ENCODE data around the gene ARFRP1. TPM values are rescaled to one million over a fixed set of nuclear protein-coding genes. Genes with fewer than 3 reads are reported as not detected.

ARFRP1 gene
- total RNA-seq, 1 experiment from 2014 or later, result 71.2 TPM

- H3K9me3 ChIP-seq (ENCODE audit: low read length), result no peaks in the 10 kb centered on the region
- H3K36me3 ChIP-seq (ENCODE audit: low read depth, low read length), result peaks cover 22% of the 10 kb centered on the region
- no peaks in the 10 kb centered on the region for H3K9me2 ChIP-seq (replicated peaks; ENCODE audit: low read length)
- peaks cover 13% of the 10 kb centered on the region for H3K79me2 ChIP-seq (ENCODE audit: low read length)
- H4K20me1 ChIP-seq (ENCODE audit: low read length), result no peaks in the 10 kb centered on the region
- H3K27ac ChIP-seq (ENCODE audit: low read length), result peak overlapping the region; percentile 64
- ATAC-seq (no peak), DNase-seq (no peak)
- CTCF ChIA-PET, result interaction anchor here (0.6 to 1.5 kb wide), 3 partner anchors 34 to 44 kb away, joined by 3 to 5 read pairs (median 5); partner anchors contain the start of genes ARFRP1 and ZGPAT
- POLR2A ChIA-PET (ENCODE audit: unreplicated experiment), result interaction anchor here (0.6 to 0.9 kb wide), 2 partner anchors 204 to 298 kb away, joined by 3 read pairs; partner anchors contain the start of gene PTK6
- intact Hi-C loops (cut with micrococcal nuclease), result loop anchor here (2.0 kb wide), 1 partner anchor 35 kb away; the partner anchor contains the start of gene ARFRP1
- no TSS peak for BruUV-seq (replicated peaks)
- H3F3A ChIP-seq (ENCODE audit: low read length, unreplicated experiment), result no peaks in the 10 kb centered on the region
- H3K27me3 ChIP-seq (ENCODE audit: low read length), result no peaks in the 10 kb centered on the region
- H3K4me1 ChIP-seq (ENCODE audit: insufficient read depth, low read length), result peaks cover 12% of the 10 kb centered on the region
- peak overlapping the region; percentile 83 for H3K9ac ChIP-seq (ENCODE audit: low read length)
- peak overlapping the region; percentile 79 for H2AFZ ChIP-seq (ENCODE audit: low read length)
- TF ChIP-seq EZH2 (IDR thresholded peaks at IDR 0.05; ENCODE audit: low read length, unreplicated experiment) (no peak), EZH2phosphoT487 (IDR thresholded peaks at IDR 0.05; ENCODE audit: borderline replicate concordance, low read length) (no peak)
- TF ChIP-seq, protein P1, sequence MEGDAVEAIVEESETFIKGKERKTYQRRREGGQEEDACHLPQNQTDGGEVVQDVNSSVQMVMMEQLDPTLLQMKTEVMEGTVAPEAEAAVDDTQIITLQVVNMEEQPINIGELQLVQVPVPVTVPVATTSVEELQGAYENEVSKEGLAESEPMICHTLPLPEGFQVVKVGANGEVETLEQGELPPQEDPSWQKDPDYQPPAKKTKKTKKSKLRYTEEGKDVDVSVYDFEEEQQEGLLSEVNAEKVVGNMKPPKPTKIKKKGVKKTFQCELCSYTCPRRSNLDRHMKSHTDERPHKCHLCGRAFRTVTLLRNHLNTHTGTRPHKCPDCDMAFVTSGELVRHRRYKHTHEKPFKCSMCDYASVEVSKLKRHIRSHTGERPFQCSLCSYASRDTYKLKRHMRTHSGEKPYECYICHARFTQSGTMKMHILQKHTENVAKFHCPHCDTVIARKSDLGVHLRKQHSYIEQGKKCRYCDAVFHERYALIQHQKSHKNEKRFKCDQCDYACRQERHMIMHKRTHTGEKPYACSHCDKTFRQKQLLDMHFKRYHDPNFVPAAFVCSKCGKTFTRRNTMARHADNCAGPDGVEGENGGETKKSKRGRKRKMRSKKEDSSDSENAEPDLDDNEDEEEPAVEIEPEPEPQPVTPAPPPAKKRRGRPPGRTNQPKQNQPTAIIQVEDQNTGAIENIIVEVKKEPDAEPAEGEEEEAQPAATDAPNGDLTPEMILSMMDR (conservative IDR thresholded peaks at IDR 0.05; ENCODE audit: low read depth, low read length), result no peak
- peak overlapping the region; percentile 84 for H3K4me3 ChIP-seq (ENCODE audit: low read length)
- peak overlapping the region; percentile 88 for H3K4me2 ChIP-seq (ENCODE audit: low read length)
Observed at GRCh38 chr20:63741676-63742380, 34.1 kb upstream of the ARFRP1 start.

- ATAC-seq (no peak), DNase-seq (no peak)
- intact Hi-C loops (cut with micrococcal nuclease), result loop anchor here (2.0 kb wide), 1 partner anchor 35 kb away; the partner anchor contains the start of gene ARFRP1
- no peaks in the 10 kb centered on the region for H3K27me3 ChIP-seq (ENCODE audit: low read length)
- ChIA-PET CTCF (interaction anchor here (0.6 to 1.5 kb wide), 4 partner anchors 34 to 52 kb away, joined by 3 to 5 read pairs (median 4); partner anchors contain the start of genes ARFRP1 and ZGPAT), POLR2A (ENCODE audit: unreplicated experiment) (interaction anchor here (0.7 to 0.9 kb wide), 2 partner anchors 167 to 204 kb away, joined by 3 to 4 read pairs; partner anchors contain the start of genes HELZ2 and PTK6)
- H3K27ac ChIP-seq (ENCODE audit: low read length), result peak overlapping the region; percentile 64
- peaks cover 13% of the 10 kb centered on the region for H3K79me2 ChIP-seq (ENCODE audit: low read length)
- TSS peak; percentile 18 for BruUV-seq (replicated peaks)
- peak overlapping the region; percentile 84 for H3K4me3 ChIP-seq (ENCODE audit: low read length)
- peak overlapping the region; percentile 79 for H2AFZ ChIP-seq (ENCODE audit: low read length)
- peaks cover 22% of the 10 kb centered on the region for H3K36me3 ChIP-seq (ENCODE audit: low read depth, low read length)
- H3K4me2 ChIP-seq (ENCODE audit: low read length), result peak overlapping the region; percentile 88
- peak overlapping the region; percentile 83 for H3K9ac ChIP-seq (ENCODE audit: low read length)
- TF ChIP-seq, protein P1 (conservative IDR thresholded peaks at IDR 0.05; ENCODE audit: low read depth, low read length), result no peak
- TF ChIP-seq EZH2phosphoT487 (IDR thresholded peaks at IDR 0.05; ENCODE audit: borderline replicate concordance, low read length) (no peak), EZH2 (IDR thresholded peaks at IDR 0.05; ENCODE audit: low read length, unreplicated experiment) (no peak)
- peaks cover 12% of the 10 kb centered on the region for H3K4me1 ChIP-seq (ENCODE audit: insufficient read depth, low read length)
- no peaks in the 10 kb centered on the region for H3K9me2 ChIP-seq (replicated peaks; ENCODE audit: low read length)
- no peaks in the 10 kb centered on the region for H4K20me1 ChIP-seq (ENCODE audit: low read length)
- no peaks in the 10 kb centered on the region for H3F3A ChIP-seq (ENCODE audit: low read length, unreplicated experiment)
- H3K9me3 ChIP-seq (ENCODE audit: low read length), result no peaks in the 10 kb centered on the region
Observed at GRCh38 chr20:63741354-63741675, 33.5 kb upstream of the ARFRP1 start.

Data from PC-3 (cell line).